Stimulated activated CD4-positive, alpha-beta T cell treated with anti-CD3 and anti-CD28 coated beads, Interleukin-2, amount 100 ng/mL, for 24 hours (primary cell): ENCODE results near the gene CLIC3.

Experiments used
- DNase-seq, 2 donors: peaks; one replicate each; pipeline ENCODE4 v3.0.0-alpha.2; 2020

CLIC3 gene

DNA sequence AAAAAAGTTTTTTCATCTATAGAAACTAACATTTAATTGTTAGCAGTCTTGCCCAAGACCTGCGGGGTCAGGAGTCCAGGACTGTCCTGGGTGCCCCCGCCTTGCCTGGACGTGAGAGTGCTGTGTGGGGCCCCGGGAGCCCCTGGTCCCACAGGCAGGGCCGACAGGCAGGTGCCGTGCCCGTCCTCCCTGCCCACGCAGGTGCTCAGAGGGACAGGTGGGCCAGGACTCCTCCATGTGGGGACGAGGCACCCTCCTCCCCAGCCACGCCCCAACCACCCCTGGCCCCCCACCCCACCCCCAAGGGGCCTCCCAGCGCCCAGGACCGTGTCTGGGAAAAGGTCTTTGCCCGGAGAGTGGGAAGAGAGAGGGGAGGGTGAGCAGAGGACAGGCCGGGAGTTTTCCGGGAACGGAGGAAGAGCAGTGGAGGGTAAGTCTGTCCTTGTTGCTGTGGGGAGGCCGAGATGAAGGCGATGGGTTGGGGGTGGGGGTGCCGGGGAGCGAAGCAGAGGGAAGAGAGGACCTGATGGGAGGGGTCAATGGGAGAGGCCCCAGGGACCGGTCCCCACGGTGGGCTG lies 47.0 kb downstream of the CLIC3 start:
- DNase-seq: no peak

- DNase-seq: no peak
These were observed 48.3 kb downstream of the CLIC3 start for GRCh38 chr9:136947955-136948510.

- DNase-seq: no peak
These were observed 49.1 kb downstream of the CLIC3 start for GRCh38 chr9:136947028-136947891.

- no peak for DNase-seq
These were observed 49.9 kb downstream of the CLIC3 start for GRCh38 chr9:136946228-136947027.

- no peak for DNase-seq
These were observed 50.8 kb downstream of the CLIC3 start for GRCh38 chr9:136945333-136946227.
